Activated effector memory CD4-positive, alpha-beta T cell treated with anti-CD3 and anti-CD28 coated beads, Interleukin-2, amount 50 U/mL, for 16 hours (primary cell): ENCODE measurements around the gene THOC1.

Experiments used
- DNase-seq: peaks from one replicate; pipeline ENCODE4 v3.0.0-alpha.2; 2020

The THOC1 gene

DNA sequence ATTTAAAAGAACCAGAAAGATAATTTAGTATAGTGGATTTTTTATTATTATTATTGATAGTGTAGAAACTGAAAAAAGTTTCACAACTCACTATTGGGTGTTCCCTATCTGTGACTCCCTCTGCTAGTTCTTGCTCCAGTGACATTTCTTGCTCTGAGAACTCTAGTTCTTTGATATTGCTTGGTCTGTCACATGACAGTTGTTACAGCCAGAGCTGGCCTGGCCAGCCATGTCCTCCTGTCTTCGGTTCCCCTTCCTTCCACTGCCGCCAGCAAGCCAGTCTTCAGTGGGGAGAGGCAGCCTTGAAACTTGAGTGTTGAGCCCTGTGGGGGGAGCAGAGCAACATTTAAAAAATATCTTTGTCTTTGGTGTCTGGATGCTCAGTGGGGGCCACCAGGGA lies 7.6 kb upstream of the THOC1 start:
- DNase-seq, result no peak

- no peak for DNase-seq
These were observed 6.5 kb upstream of the THOC1 start for GRCh38 chr18:274313-274712.

GRCh38 chr18:273525-273924 lies 5.7 kb upstream of the THOC1 start:
- no peak for DNase-seq

- no peak for DNase-seq
These were observed 4.8 kb upstream of the THOC1 start for GRCh38 chr18:272650-273049.

DNA sequence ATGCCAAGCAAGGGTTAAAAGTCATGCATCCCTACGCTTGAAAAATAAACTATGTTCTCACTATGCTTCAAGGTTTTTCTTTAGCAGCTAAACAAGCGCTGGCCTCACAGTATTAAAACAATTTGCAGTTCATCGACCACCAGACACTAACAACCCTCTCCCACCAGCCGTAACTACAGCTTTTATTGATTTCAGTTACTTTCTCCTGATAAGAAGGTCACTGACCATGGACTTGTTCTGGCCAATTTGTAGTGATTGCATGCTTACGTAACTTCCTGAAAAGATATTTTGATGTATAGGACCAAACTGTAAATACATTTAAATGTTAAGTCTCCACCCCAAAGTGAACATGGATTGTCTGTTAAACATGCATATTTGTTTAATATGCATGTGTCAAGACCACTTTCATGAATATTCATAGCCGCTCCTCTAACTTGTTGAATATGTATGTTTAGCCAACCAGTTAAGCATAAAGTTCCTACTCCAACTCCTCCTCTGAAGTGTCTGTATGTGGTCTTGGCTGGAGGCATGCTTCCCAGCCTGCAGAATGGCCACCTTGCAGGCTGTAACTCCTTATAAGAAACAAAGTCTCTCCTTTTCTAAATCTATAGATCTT lies 1.7 kb upstream of the THOC1 start:
- no peak for DNase-seq

- no peak for DNase-seq
These were observed 513 bp downstream of the THOC1 start for GRCh38 chr18:267380-267687.

GRCh38 chr18:261398-262073 lies 6.3 kb downstream of the THOC1 start:
- DNase-seq, result no peak

- DNase-seq, result no peak
These were observed 7.3 kb downstream of the THOC1 start for GRCh38 chr18:260547-260946.

GRCh38 chr18:255171-255570 lies 12.7 kb downstream of the THOC1 start:
- DNase-seq, result no peak

DNA sequence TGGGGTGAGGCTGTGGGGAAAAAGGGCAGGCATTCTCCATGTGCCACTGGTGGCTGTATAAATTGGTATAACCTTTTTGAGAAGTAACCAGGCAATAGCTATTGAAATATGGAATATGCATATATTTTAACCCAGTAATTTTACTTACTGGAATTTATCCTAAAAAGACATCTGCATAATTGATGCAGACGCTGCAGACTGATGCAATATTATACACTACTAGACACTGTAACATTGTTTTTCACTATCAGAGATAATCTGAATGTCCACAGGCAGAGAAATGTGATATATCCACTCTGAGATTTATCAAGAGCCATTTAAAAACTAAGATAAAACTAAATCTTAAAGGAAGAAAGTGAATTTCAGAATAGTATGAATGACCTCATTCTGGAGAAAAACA lies 14.7 kb downstream of the THOC1 start:
- DNase-seq, result no peak

- no peak for DNase-seq
These were observed 16.3 kb downstream of the THOC1 start for GRCh38 chr18:251572-251971.

DNA sequence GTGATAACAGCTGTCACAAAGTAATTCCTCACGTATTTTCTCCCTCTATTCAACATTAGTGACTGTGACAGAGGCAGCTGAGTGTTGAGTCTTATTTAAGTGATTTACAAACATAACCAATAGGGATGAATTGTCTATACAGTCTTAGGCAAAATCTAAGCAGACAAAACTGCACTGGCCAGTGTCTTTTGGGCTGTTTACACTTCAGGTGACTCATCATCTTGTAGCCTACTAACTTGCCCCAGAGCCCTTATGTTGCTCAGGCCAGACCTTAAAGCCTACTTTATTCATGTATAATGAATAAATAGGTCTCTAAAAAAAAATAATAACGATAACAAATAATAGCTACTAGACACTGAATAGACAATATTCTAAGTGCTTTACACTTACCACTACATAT lies 17.2 kb downstream of the THOC1 start:
- no peak for DNase-seq

- DNase-seq, result no peak
These were observed 19.8 kb downstream of the THOC1 start for GRCh38 chr18:248053-248452.

- no peak for DNase-seq
These were observed 22.5 kb downstream of the THOC1 start for GRCh38 chr18:245282-245847.

DNA sequence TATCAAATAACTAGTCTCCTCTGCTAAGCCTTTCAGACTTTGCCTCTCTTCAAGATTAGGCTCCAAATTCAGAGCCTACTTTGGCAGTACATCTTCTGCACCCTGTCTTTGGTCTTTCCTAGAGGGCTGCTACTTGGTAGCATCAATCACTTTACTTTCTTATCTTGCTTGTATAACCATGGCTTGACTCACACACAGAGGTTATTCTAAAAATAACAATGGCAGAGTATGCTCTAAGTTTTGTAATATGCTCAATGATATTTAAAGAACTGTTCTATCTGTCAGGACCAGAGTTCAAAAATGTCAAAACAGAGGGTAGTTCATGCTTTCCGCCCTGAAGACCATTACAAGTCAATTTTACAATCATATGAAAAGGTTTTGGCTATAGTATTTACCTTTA lies 27.7 kb downstream of the THOC1 start:
- no peak for DNase-seq

- no peak for DNase-seq
These were observed 36.3 kb downstream of the THOC1 start for GRCh38 chr18:231563-231962.

DNA sequence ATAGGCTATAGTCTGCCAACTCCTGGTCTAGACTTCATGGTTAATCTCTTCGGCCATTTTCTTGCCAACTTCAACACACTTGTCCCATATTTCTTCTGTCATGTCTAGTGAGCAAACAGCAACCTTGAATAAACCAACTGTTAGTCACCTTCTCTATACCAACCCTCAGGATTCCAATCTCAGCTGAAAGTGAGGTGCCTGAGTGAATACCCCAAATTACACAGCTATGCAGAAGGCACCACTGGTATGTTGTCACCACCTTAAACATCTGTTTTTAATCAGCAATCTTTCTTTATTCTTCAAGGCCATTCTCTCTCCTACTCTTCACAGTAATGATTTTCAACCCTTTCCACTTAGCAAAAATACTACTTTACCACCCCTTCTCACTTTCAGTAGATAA lies 39.3 kb downstream of the THOC1 start:
- DNase-seq, result no peak

DNA sequence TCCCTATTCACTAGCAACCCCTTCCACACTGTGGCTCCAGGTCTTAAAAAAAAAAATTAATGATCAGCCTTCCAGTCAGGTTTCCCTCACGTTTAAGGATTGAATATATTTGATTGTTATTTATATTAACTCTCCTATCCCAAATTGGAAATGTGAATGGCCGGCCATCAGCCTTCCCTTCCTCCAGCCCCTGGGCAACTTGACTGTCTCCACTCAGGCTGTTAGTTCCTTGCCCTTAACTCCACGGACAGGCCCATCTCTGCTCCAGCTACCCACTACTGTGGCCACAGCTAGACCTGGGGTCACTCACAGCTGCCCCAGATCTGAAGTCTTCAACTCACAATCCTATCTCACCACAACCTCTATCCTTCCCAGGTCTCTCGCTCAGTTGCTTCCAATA lies 39.9 kb downstream of the THOC1 start:
- DNase-seq, result no peak

DNA sequence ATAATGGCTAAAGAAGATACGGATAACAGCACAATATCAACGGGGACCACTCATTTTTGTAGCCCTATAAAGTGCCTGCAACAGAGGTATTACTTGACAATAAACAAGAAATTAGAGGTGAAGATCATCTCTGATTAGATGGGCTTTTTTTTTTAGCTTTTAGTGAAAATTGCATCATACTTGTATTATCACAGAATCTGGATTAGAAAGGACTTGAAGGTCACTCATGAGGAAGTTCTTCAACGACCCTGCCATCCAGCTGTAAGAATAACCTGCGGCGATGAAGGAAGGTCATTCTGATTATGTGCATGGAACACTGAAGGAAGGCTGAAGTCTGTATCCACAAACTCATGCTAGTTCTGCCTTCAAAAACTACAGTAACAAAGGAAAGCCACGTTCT lies 40.5 kb downstream of the THOC1 start:
- DNase-seq, result no peak

DNA sequence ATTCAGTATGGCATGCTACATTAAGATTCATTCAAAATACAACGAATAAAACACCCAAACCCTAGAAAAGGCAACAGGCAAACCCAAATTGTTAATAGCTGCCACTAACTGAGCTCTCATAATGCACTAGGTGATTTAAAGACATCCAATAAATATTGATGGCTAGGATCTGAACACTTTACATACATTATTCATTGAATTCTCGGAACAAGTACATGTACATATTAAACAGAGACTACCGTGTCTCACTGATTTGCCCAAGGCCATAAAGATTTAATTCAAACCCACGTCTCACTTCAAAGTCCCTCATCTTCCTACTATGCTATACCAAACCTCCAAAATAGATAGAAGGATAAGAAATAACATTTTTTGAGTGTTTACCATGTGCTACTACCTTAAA lies 42.1 kb downstream of the THOC1 start:
- no peak for DNase-seq

- DNase-seq, result no peak
These were observed 47.1 kb downstream of the THOC1 start for GRCh38 chr18:220708-221107.

GRCh38 chr18:217532-218336 lies 50.1 kb downstream of the THOC1 start:
- DNase-seq, result no peak

DNA sequence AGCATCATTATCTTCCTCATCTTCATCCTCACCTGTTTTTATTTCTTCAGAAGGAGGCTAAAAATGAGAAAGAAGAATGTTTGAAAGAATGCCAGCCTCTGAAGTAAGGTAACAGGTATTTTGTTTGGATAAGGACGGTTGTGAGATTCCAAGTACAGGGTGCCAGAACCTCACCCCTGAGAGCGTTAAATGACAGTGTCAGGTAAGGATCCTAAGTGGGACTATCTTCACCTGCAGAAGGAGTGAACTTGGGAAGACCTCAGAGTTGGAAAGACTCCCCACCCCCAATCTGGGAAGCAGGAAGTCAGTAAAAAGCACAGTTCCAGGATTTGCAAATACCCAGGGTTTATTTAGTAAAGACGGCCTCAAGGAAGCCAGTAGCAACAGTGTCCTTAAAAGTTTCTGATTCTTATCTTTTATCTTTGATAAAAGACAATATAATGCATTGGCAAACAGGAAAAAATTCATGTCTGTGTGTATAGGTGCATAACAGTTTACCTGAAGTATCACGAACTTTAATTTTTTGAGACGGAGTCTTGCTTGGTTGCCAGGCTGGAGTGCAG lies 52.3 kb downstream of the THOC1 start:
- DNase-seq, result no peak

GRCh38 chr18:213966-214365 lies 53.9 kb downstream of the THOC1 start:
- DNase-seq, result no peak
